ENCODE results near the gene HCRT. TPM values are rescaled to one million over a fixed set of nuclear protein-coding genes. Genes with fewer than 3 reads are reported as not detected.
"Not testable (repeated sequence)": the region's sequence is repeated elsewhere in the genome, so short reads cannot be mapped to it uniquely, and the experiment has no call there.

The HCRT gene
- polyA plus RNA-seq, 3 donors from 2014 or later: not detected

DNA sequence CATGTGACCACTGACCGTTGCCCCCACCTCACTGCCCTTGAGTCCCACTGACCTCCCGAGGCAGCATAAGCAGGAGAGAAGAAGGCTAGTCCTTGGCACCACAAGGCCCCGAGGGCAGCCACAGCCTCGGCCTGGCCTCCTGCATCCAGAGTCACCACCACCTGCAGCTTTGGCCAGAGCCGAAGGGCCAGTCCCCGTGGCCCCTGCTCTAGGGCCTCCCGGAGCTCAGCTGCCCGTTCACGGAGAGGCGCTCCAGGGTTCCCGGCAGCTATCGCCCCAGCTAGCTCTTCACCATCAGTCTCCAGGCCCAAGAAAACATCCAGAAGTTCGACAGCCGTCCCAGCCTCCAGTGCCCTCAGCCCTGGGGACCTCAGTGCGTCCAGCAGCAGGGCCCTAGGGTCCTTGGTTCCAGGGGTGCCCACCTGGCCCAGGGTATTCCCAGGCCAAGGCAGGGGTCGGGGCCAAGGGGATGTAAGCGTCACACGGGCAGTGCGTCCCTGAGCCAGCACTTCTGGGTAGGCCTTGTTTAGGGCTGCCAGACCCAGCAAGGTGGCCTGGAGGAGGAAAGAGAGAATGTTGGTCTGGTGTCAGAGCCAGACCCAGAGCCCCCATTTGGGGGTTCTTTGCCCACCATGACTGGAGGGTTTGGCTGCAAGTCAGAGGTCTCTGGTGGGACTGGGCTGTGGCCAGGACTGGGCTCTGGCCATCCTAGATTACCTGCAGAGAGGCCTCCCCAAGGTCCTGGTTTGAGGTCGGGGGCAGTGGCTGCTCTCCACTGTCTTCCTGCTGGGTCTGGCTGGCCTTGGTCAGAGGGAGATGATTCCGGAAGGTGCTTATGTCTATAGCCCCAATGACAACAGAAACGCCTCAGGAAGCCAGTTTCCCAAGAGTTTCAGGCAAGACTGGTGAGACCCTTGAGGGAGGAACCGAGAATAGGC is 7.2 kb upstream of the HCRT start:
- Mint-ChIP-seq H3K27ac (peak overlapping the region in 3 of 6 donors; percentile 60 to 87 (median 62)), H3K9me3 (no peaks in the 10 kb centered on the region), H3K4me3 (peak overlapping the region; percentile 30 to 95 (median 62)), H3K27me3 (ENCODE audit: low read depth in 3 of 3) (peaks cover 0 to 8% (median 2%) of the 10 kb centered on the region in 3 donors), H3K36me3 (peaks cover 0 to 6% (median 4%) of the 10 kb centered on the region in 3 donors), H3K4me1 (peaks cover 21 to 22% of the 10 kb centered on the region in 2 donors)
- no peak for DNase-seq

DNA sequence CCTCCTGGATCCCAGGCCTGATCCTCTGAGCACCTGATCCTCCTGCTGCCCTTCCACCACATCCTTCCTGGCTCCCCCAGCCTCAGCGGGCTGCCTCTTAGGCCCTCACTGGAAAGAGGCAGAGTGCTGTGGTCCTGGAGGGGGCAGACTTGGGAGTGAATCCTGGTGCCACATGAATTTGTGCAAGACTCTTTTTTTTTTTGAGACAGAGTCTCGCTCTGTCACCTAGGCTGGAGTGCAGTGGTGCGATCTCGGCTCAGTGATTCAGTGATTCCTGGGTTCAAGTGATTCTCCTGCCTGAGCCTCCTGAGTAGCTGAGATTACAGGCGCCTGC is 6.0 kb upstream of the HCRT start:
- Mint-ChIP-seq H3K4me3 (no peak overlapping the region), H3K27me3 (ENCODE audit: low read depth in 3 of 3) (peaks cover 0 to 8% (median 2%) of the 10 kb centered on the region in 3 donors), H3K9me3 (no peaks in the 10 kb centered on the region), H3K36me3 (peaks cover 0 to 6% (median 4%) of the 10 kb centered on the region in 3 donors), H3K4me1 (peaks cover 21 to 22% of the 10 kb centered on the region in 2 donors), H3K27ac (no peak overlapping the region)
- no peak for DNase-seq

DNA sequence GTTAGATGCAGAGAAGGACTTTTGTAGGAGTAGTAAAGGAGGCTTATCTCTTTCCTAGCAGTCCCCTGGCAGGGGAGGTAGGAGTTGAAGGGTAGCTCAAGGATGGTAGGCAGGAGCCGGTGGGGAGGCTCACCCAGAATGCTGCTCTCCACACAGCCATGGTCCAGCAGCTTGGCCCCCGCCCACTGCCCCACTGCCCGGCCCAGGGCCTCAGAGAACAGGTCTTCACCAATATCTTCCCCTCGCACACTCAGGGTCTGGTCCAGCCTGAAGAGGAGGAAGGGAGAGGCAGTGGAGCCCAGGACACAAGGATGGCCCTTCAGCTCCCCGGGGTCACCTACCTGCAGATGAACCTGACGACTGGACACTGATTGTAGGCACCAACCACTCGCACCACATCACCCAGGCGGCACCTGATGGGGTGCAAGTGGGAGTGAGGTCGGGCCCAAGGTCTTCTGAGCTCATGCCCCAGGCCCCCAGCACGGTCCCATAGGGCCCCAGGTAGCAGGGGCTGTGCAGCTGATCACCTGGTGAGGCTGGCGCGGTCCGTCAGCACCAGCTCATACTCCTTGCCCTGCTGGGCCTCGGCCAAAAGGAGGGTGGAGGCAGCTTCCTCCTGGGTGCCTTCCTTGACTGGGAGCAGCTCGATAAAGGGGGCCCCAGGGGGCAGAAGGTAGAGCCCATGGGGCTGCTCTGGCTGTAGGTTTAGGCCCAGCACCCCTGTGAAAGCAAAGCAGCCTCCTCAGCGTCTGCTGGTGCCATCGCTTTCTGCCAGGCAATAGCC is 5.4 kb upstream of the HCRT start:
- Mint-ChIP-seq H3K27me3 (ENCODE audit: low read depth in 3 of 3) (peaks cover 0 to 8% (median 2%) of the 10 kb centered on the region in 3 donors), H3K4me1 (peaks cover 21 to 22% of the 10 kb centered on the region in 2 donors), H3K27ac (no peak overlapping the region), H3K4me3 (peak overlapping the region in 1 of 5 donors; percentile 3), H3K36me3 (peaks cover 0 to 6% (median 4%) of the 10 kb centered on the region in 3 donors), H3K9me3 (no peaks in the 10 kb centered on the region)
- DNase-seq: no peak

DNA sequence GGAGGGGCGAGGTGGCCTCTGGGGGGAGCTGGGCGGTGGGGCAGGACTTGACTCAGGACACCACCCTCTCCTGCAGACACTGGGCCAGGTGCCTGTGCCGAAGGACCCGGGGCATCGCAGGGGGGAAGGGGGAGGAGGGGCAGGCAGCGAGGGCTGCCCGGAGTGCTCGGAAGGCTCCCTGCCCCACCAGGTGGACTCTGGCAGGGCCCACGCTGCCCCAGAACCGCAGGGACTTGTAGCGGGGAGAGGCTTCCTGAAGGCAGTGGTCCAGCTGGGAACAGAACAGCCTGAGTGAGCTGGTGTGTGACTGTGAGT is 4.4 kb upstream of the HCRT start:
- peaks cover 0 to 6% (median 4%) of the 10 kb centered on the region in 3 donors for H3K36me3 Mint-ChIP-seq
- no peaks in the 10 kb centered on the region for H3K9me3 Mint-ChIP-seq
- no peak overlapping the region for H3K27ac Mint-ChIP-seq
- no peak for DNase-seq
- H3K4me1 Mint-ChIP-seq: peaks cover 24% of the 10 kb centered on the region in 2 donors
- H3K27me3 Mint-ChIP-seq (ENCODE audit: low read depth in 3 of 3): peaks cover 2 to 8% (median 2%) of the 10 kb centered on the region in 3 donors
- H3K4me3 Mint-ChIP-seq: no peak overlapping the region

DNA sequence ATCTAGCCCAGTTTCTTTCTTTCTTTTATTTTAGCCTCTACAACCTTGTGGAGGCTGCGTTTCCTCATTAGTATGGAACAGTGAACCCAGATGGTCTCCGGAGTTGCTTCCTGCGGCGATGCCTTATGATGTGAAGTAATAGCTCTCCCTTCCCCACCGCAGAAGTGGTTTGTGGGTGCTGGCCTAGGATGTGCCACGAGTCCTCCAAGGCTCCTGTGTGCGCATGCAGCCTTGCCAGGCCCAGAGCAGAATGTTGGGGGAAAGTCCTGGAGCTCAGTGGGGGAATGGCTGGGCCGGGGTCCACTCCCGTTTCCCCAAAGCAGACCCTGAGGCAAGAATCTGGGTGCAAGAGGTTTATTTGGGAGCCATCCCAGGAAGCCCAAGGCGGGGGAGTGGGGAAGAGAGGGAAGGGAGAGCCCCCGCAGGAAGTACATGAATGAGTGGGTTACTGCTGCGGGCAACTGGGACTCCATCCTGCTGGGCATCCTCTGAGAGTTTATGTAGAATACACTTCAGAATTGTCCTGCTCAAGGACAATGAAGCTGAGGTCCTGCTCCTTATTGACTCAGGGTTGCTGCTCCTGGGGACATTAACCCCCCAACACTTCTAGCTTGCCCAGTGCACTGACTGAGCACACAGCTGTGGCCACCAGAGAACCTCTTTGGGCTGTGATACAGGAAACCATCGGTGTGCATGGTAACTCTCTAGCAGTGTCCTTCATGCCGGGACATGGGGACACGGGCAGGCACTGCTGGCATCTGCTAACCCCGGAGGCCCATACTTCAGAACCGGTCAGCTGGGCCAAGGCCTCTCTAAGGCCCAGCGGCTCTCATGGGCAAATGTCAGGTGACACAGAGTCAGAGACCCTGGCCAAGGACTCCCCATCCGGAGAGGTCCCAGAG is 3.7 kb upstream of the HCRT start:
- H3K9me3 Mint-ChIP-seq: no peaks in the 10 kb centered on the region
- H3K4me3 Mint-ChIP-seq: no peak overlapping the region
- DNase-seq: no peak
- H3K36me3 Mint-ChIP-seq: peaks cover 0 to 6% (median 4%) of the 10 kb centered on the region in 3 donors
- H3K27ac Mint-ChIP-seq: no peak overlapping the region
- H3K27me3 Mint-ChIP-seq (ENCODE audit: low read depth in 3 of 3): peaks cover 0 to 2% (median 2%) of the 10 kb centered on the region in 3 donors
- peaks cover 21 to 23% of the 10 kb centered on the region in 2 donors for H3K4me1 Mint-ChIP-seq

DNA sequence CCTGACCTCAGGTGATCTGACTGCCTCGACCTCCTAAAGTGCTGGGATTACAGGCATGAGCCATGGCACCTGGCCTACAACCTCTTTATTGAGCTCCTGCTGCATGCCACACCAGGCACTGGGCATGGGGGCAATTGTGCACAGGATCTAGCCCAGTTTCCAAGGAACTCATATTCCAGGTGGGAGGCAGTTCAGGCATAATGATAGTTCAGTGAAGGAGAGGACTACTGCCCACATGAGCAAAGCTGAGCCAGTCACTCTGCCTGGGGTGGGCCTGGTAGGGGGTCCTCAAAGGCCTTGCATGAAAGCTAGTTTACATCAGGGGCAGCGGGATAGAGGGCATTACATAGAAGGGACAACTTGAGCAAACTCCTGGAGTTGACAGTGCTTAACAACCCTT is 2.6 kb upstream of the HCRT start:
- peak overlapping the region in 1 of 6 donors; percentile 13 for H3K27ac Mint-ChIP-seq
- no peaks in the 10 kb centered on the region for H3K9me3 Mint-ChIP-seq
- H3K4me1 Mint-ChIP-seq: peaks cover 23% of the 10 kb centered on the region in 2 donors
- H3K36me3 Mint-ChIP-seq: peaks cover 0 to 6% (median 4%) of the 10 kb centered on the region in 3 donors
- H3K27me3 Mint-ChIP-seq (ENCODE audit: low read depth in 3 of 3): peaks cover 0 to 4% (median 3%) of the 10 kb centered on the region in 3 donors
- no peak overlapping the region for H3K4me3 Mint-ChIP-seq
- no peak for DNase-seq

DNA sequence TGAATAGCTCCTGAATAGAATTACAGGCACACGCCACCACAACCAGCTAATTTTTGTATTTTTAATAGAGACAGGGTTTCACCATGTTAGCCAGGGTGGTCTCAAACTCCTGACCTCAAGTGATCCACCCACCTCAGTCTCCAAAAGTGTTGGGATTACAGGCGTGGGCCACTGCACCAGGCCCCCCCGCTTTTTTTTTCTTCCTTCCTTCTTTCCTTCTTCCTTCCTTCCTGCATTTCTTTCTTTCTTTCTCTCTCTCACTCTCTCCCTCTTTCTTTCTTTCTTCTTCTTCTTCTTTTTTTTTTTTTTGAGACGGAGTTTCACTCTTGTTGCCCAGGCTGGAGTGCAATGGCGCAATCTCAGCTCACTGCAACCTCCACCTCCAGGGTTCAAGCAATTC is 939 bp upstream of the HCRT start:
- H3K27me3 Mint-ChIP-seq (ENCODE audit: low read depth in 3 of 3); DNase-seq; H3K36me3 Mint-ChIP-seq; H3K9me3 Mint-ChIP-seq: not testable (repeated sequence)
- Mint-ChIP-seq H3K4me3 (peak overlapping the region in 3 of 5 donors; percentile 40 to 54 (median 46)), H3K4me1 (peaks cover 29 to 38% of the 10 kb centered on the region in 2 donors), H3K27ac (peak overlapping the region in 1 of 6 donors; percentile 46)

DNA sequence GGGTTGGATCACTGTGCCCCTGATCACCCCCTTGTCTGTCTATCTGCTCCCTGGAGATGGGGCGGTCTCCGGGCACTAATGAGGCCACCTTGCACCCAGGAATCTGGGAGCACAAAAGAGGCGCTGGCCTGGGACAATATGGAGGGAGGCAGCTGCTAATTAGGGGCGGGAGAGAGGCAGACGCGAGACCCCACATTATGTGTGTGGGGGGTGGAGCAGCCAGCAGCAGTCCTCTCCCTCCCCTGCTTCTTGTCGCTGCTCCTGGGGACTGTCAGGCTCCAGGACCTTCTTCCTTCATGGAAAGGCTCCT is 324 bp upstream of the HCRT start:
- no peak for DNase-seq
- peaks cover 29 to 38% of the 10 kb centered on the region in 2 donors for H3K4me1 Mint-ChIP-seq
- no peaks in the 10 kb centered on the region for H3K9me3 Mint-ChIP-seq
- H3K27ac Mint-ChIP-seq: no peak overlapping the region
- peaks cover 0 to 4% (median 3%) of the 10 kb centered on the region in 3 donors for H3K27me3 Mint-ChIP-seq (ENCODE audit: low read depth in 3 of 3)
- H3K36me3 Mint-ChIP-seq: peaks cover 0 to 6% (median 4%) of the 10 kb centered on the region in 3 donors
- no peak overlapping the region for H3K4me3 Mint-ChIP-seq

DNA sequence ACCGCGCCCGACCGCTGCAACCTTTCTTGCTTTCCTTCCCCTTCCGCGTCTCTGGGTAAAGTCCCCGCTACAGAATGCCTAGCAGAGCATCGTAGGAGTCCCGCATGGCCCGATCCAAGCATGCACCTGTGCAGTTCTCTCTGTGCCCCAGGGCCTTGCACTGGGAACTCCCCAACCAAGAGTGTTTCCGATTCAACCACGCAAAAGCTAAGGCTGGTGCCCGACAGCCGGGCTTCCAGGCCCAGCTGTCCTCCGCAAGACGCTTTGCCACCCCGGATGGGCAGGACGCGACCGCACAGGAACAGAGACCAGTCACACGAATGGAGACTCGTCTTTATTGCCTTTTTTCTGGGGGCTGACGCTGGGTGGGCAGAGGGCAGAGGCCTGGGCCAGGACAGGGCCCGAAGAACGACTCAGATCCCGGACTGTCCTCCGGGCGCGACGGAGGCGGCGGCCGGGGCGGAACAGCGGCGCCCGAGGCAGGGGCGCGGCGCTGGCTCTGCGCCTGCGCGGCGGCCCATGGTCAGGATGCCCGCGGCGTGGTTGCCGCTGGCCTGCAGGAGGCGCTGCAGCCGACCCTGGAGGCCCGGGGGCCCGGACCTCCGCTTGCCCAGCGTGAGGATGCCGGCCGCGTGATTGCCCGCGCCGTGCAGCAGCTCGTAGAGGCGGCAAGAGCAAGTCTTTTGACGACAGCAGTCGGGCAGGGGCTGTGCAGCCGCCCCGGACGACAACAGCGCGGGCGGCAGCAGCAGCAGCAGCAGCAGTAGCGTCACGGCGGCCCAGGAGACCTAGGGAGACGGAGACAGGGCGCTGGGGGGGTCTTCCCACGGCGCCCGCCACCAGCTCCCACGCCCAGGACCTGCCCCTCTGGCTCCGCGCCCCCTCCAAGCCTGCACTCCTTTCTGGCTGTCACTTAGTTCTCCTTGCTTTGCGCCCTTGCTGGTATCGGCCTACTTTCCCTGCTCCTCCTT is 1.2 kb downstream of the HCRT start:
- Mint-ChIP-seq H3K27me3 (ENCODE audit: low read depth in 3 of 3) (peaks cover 0 to 12% (median 4%) of the 10 kb centered on the region in 3 donors), H3K27ac (peak overlapping the region; percentile 70 to 96 (median 88)), H3K4me3 (peak overlapping the region; percentile 89 to 95 (median 94)), H3K4me1 (peaks cover 40 to 45% of the 10 kb centered on the region in 2 donors), H3K36me3 (no peaks in the 10 kb centered on the region), H3K9me3 (no peaks in the 10 kb centered on the region)
- DNase-seq: peak; percentile 82 to 86 (median 86)

DNA sequence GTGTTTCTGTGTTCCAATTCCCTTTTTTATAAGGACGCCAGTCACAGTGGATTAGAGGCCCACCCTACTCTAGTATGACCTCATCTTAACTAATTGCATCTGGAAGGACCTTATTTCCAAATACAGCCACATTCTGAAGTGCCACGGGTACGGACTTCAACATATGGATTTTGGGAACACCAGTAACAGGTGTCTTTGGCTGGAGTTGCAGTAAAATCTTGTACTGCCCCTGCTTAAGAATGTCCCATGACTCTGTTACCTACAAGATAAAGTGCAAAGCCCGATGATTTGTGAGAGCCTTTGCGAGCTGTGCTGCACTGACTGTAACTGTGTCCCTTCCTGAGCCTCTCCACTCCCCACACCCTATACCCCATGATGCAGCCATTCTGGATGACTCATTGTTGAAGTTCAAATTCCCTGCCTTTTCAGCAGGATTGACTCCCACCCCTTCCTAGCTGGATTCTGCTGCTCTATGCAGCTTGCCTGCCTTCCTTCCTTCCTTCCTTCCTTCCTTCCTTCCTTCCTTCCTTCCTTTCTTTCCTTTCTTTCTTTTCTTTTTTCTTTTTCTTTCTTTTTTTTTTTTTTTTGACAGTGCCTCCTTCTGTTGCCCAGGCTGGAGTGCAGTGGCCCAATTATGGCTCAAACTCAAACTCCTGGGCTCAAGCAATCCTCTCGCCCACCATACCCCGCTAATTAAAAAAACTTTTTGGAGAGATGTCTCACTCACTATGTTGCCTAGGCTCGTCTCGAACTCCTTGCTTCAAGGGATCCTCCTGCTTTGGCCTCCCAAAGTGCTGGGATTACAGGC is 2.1 kb downstream of the HCRT start:
- DNase-seq: no peak
- H3K36me3 Mint-ChIP-seq: no peaks in the 10 kb centered on the region
- peak overlapping the region; percentile 89 to 95 (median 94) for H3K4me3 Mint-ChIP-seq
- peak overlapping the region; percentile 70 to 96 (median 88) for H3K27ac Mint-ChIP-seq
- H3K9me3 Mint-ChIP-seq: no peaks in the 10 kb centered on the region
- H3K27me3 Mint-ChIP-seq (ENCODE audit: low read depth in 3 of 3): peaks cover 2 to 12% (median 4%) of the 10 kb centered on the region in 3 donors
- peaks cover 43 to 45% of the 10 kb centered on the region in 2 donors for H3K4me1 Mint-ChIP-seq

DNA sequence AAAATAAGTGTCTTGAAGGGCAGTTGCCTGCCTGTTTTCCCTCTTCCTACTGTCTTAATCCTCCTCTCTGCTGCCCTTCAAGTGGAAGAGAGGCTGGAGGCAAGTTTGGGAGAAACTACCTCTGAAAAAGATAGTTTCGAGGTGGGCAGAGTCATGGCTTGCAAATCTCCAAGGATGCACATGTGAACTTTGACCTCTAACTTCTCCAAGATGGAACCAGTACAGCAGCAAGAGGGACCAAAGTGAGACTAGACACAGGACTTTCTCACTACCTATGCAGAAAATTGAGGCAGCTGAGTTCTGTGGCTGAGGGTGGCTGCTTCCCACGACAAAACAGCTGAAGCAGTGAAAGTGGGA is 3.4 kb downstream of the HCRT start:
- no peak for DNase-seq
- peak overlapping the region in 4 of 5 donors; percentile 53 to 66 (median 63) for H3K4me3 Mint-ChIP-seq
- peaks cover 43 to 45% of the 10 kb centered on the region in 2 donors for H3K4me1 Mint-ChIP-seq
- no peaks in the 10 kb centered on the region for H3K9me3 Mint-ChIP-seq
- peaks cover 2 to 15% (median 5%) of the 10 kb centered on the region in 3 donors for H3K27me3 Mint-ChIP-seq (ENCODE audit: low read depth in 3 of 3)
- H3K36me3 Mint-ChIP-seq: no peaks in the 10 kb centered on the region
- H3K27ac Mint-ChIP-seq: peak overlapping the region in 1 of 6 donors; percentile 11

All from immature natural killer cell (primary cell).